Fibroblast of skin of abdomen (primary cell): Measurements from ENCODE around the gene SERTAD1.
A peak's percentile ranks its signal among the peaks of the same experiment; 100 is the strongest.

Source experiments
- DNase-seq: peaks from one replicate; pipeline ENCODE4 v3.0.0-alpha.2; 2013

Gene SERTAD1

DNA sequence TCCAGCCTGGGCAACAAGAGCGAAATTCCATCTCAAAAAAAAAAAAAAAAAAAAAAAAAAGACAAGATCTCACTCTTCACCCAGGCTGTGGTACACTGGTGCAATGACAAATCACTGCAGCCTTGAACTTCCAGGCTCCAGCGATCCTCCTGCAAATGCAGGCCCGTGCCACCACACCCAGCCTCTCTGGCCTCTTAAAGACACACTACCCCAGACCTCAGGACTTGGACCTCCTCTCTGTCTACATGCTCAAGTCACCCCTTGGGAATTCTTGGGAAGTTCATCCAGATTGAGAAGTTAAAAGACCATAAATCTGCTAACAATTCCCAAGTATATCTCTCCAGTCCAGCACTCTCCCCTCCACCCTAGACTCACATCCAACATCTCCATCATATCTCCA, 25.2 kb downstream of the SERTAD1 start:
- DNase-seq = peak; percentile 12

DNA sequence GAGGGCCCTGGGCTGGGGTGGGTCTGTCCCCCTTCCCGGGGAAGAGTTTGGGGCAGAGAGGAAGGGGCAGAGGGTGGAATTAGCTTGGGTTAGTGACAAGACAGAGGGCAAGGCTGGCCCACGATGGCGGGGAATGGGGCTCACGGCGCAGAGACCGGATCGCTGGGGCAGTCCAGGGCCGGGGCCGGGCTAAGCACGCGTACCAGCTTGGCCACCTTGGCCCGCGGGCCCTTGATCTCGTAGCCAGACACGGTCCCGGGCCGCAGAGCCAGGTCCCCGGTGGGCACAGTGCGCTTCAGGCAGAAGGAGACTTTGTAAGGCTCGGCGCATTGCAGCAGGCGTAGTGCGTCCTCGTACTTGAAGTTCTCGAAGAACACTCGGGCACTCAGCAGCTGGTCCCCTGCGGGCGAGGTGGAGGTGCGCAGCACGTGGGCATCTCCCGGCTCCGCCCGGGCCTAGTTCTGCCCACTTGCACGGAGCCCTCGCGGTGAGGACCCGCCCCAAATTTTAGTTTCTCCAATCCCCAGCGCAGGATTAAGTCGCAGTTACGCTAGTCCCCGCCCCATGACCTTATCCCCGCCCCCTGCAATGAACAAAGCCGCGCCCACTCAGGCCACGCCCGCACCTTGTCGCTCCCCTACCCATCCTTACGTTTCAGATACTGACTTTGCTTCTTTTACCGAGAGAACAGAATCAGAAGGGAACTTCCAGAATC, 27.2 kb downstream of the SERTAD1 start:
- peak; percentile 25 for DNase-seq

- DNase-seq = no peak
Measured at GRCh38 chr19:40397568-40397906, 28.3 kb downstream of the SERTAD1 start.

- DNase-seq = no peak
Measured at GRCh38 chr19:40396886-40397567, 28.8 kb downstream of the SERTAD1 start.

- no peak for DNase-seq
Measured at GRCh38 chr19:40395956-40396355, 29.8 kb downstream of the SERTAD1 start.

- DNase-seq = no peak
Measured at GRCh38 chr19:40394816-40395210, 31.0 kb downstream of the SERTAD1 start.

DNA sequence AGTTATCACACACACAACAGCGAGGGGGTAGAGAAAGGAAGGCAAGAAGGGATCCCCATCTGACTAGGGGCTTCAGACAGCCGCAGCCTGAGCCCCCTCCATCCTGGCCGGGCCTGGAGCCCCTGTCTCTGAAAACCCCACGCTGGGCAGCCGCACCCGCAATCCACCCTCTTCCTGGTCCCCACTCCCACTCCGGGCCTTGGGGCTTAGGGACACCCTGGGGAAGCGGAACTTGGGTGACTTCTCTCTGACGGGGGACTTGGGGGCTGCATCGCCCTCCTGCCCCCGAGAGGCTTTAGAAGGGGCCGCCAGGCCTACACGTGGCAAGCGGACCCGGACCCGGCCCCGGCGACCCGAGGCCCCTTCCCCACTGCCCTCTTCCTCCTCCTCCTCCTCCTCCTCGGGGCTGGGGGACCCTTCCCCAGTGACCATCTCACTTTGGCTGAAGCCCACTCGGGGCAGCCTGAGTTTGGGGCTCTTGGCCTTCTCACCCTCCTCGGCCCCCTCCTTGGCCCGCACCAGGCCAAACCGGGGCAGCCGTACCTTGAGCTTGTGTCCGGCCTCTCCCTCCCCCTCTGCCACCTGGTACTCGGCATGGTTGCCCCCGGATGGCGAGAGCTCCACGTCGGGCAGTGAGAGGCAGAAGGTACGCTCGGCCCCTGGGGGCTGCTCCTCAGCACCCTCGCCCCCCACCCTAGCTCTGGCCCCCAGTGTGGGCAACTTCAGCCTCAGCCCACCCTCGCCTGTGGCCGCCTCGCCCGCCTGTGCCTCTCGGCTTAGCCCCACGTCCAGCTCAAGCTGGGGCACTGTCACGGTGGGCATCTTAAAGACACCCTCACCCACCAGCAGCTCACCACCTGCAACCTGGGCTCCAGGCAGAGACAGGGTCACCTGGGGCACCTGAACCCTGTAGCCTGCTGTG, 31.6 kb downstream of the SERTAD1 start:
- no peak for DNase-seq

DNA sequence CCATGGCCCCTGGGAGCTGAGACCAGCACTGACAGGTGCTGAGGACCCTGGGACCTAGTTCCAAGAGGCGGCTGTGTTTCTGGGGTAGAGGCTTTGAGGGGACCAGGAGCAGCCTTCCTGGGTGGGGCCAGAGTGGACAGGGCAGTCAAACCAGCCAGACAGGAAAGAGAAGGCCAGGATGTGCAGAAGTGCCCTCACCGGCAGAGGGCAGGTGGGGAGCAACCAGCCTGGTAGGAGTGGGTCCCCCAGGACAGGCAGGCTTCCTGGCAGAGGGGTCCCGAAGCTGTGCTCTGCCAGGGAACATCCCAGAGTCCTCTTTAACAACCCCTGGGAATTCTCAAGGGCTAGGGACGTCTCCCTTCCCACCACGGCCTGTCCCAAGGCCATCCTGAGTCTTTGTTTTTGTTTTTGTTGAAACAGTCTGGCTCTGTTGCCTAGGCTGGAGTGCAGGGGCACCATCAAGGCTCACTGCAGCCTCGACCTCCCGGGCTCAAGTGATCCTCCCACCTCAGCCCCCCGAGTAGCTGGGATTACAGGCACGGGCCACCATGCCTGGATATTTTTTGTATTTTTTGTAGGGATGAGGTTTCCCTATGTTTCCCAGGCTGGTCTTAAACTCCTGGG, 32.8 kb downstream of the SERTAD1 start:
- DNase-seq = no peak

- no peak for DNase-seq
Measured at GRCh38 chr19:40392123-40392522, 33.7 kb downstream of the SERTAD1 start.

- no peak for DNase-seq
Measured at GRCh38 chr19:40390084-40390742, 35.6 kb downstream of the SERTAD1 start, which contains the start of gene HIPK4. TSS of gene HIPK4 (minus strand) at chr19:40390181. CDS start at chr19:40389902, 279 bp downstream.

GRCh38 chr19:40389404-40390083, 36.2 kb downstream of the SERTAD1 start:
- no peak for DNase-seq

DNA sequence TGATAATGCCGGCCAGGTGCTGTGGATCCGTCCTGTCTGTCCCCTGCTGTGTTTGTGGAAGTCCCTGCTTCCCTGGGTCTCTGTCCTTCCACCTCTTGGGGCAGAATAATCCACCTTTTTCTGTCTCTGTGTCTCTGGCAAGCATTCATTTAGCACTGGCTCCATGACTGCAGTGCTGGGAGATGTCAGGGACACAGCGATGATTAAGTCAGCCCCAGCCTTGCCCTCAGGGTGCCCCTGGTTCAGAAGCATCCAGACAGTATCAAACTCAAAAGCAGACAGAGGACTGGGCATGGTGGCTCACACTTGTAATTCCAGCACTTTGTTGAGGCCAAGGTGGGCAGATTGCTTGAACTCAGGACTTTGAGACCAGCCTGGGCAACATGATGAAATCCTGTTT, 37.3 kb downstream of the SERTAD1 start:
- no peak for DNase-seq

GRCh38 chr19:40387155-40387554, 38.6 kb downstream of the SERTAD1 start:
- no peak for DNase-seq

DNA sequence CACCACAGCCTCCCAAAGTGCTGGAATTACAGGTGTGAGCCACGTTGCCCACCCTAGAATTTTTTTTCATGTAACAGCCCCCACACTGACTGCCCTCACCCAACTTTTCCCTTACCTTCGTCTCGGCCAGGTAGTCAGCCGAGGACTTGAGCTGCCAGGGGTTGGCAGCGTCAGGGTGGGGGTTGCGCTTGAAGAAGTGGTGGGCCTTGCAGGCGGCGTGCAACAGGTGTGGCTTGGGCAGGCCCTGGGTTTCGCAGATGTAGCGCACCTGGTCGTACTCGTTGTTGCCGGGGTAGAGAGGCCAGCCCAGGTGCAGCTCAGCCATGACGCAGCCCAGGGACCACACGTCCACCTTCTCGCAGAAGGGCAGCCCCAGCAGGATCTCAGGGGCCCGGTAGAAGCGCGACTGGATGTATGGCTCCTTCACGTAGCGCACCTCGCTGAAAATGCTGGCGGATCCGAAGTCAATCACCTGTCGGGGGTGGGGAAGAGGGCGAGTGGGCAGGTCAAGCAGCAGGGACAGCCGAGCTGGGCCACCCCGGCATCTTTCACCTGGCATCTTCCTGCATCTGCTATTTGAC, 42.0 kb downstream of the SERTAD1 start:
- DNase-seq = no peak

DNA sequence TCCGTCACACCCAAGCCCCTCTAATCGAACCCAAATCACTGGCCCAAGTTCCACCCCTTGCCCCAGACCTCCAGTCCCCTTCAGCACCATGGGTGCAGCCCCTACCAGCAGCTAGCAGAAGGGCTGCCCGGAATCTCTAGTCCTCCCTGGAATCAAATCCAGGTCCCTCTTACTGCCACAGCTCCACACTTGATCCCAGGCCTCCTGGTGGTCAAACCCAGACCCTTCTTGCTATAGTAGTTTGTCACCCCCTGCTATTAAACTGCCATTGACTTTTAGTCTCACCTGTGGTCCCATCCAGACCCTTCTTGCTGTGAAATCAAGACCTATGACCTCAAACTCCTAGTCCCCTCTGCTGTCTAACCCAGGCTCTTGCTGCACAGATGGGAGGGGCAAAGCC, 44.5 kb downstream of the SERTAD1 start:
- DNase-seq = no peak

GRCh38 chr19:40380199-40381037, 45.4 kb downstream of the SERTAD1 start:
- DNase-seq = no peak

- DNase-seq = no peak
Measured at GRCh38 chr19:40379446-40380198, 46.2 kb downstream of the SERTAD1 start.

DNA sequence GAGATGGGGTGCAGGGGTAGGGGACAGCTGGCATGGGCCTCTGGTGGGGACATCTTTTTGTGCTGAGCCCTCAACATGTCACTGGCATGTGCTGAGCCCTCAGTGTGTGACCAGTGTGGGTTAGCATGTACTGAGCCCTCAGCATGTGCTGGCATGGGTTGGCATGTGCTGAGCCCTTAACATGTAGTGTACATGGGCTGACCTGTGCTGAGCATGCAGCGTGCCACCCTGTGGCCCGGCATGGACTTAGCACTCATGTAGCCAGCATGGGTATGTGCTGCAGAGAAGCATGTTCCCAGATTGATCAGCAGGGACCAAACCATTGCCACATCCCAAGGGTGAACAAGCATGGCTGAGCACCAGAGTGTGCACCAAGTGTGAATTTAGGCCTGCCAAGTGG, 47.3 kb downstream of the SERTAD1 start:
- DNase-seq = no peak

- DNase-seq = no peak
Measured at GRCh38 chr19:40377876-40378385, 47.9 kb downstream of the SERTAD1 start.
